GM21723 (cell line): Measurements from ENCODE around the gene TRDMT1.

ENCODE experiments used
- ATAC-seq: cut with Tn5 transposase; IDR thresholded peaks from one replicate; pipeline ENCODE4 v1.9.1; 2021; ENCODE audit warnings: mild to moderate bottlenecking, moderate library complexity; ENCODE audit not compliant: unreplicated experiment

The TRDMT1 gene

GRCh38 chr10:17106991-17107390 lies 94.5 kb downstream of the TRDMT1 start:
- no peak for ATAC-seq

DNA sequence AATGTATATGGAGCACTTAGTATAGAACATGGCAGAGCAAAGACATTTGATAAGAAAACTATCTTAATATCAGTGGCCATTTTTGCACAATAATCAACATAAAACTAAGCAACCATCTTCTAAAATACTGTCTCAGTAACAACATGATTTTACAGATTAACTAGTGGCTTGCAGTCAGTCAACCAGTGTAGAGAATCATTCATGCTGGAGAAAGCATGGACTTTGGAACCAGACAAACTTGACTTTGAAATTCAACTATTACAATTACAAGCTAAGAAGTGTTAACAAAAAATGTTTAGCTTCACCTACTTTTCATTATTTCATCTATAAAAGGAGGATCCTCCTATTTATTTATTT lies 99.6 kb downstream of the TRDMT1 start:
- no peak for ATAC-seq

GRCh38 chr10:17101257-17101909 lies 100.1 kb downstream of the TRDMT1 start:
- no peak for ATAC-seq

DNA sequence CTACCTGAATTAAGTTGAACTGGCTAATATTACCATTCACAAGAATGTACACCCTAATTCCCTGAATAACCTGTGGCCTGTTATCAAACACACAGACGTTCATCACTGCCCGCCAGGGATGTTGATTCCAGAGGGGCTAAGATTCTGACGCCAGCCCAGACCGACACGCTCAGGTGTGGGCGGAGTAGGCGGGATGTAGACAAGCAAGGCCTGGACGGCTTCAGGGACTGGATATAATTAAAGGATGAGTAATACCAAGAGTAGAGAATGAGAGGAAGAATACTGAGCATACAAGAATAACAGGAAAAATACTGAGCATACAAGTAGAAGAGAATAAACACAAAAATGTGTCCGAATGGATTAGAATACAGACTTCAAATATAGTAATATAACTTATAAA lies 100.9 kb downstream of the TRDMT1 start:
- no peak for ATAC-seq

DNA sequence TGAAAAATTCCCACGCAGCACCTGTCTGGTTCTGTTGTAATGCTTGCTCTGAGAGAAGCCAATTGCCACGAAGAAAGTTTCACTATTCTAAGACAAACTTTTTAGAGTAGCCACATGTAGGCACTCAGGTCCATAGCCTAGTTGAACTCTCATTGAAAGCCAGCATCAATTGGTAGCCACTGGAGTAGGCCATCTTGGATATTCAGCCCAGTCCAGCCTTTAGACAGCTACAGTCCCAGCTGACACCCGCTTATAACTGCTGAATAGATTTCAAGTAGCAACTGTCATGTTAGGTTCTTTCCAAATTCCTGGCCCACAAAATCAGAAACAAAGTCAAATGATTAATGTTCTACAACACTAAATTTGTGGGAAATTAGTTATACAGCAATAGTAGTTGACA lies 103.5 kb downstream of the TRDMT1 start:
- no peak for ATAC-seq
